Left renal pelvis (tissue), 4 donors: ENCODE results near the gene BRD3. TPM values are rescaled to one million over a fixed set of nuclear protein-coding genes. Genes with fewer than 3 reads are reported as not detected.
"Not testable (repeated sequence)": the region's sequence is repeated elsewhere in the genome, so short reads cannot be mapped to it uniquely, and the experiment has no call there.

ENCODE experiments used
- DNase-seq, 4 donors: peaks; one replicate each; pipeline ENCODE4 v3.0.0-alpha.2; 2013; ENCODE audit warnings: low read depth in 4 of 4, low spot score in 3 of 4
- polyA plus RNA-seq, 4 donors: library from polyadenylated mRNA; unstranded; fragments of 120-200 nt; gene quantifications; one replicate each; pipeline ENCODE4 v1.2.1, GENCODE V29; 2013; ENCODE audit not compliant: insufficient read length in 4 of 4

BRD3 gene
- polyA plus RNA-seq, 4 donors: 42.1 to 52.4 (median 46.0) TPM

DNA sequence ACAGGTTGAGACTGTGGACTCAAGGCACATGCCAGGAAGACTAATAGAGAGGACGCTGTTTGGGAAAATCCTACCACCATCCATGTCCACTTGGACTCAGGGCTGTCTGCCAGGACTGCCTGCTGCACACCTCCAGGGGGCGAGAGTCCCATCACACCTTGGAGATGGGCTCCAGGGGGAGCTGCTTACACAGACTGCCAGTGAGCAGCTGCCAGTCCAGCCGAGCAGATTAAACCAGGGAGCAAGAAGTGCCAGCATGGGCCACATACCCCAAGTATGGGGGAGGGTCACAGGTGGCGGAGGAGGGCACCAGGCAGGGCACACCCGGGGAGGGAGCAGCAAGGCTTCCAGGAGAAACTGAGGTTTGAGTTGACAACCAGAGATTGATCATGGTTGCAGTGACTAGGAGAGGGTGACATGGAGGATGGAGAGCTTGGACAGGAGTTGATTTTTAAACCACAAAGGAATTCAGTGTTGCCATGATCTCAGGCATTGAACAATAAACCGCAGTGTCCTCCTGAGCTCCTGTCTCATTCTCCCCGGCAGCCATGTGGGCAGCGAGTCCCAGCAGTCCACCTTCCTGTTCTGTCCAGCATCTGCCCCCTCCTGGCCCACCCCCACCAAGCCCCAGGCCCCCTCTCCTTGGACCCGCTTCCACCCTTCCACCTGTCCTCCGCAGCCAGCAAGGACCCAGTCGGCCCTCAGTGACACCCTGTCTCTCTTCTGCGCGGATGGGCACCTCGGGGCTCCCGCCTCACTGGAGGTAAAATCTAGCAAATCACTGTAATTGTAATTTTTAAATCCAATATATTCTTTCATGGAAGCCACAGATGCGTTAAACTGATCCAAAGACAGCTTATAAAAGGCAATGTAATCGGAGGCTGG is 72.6 kb downstream of the BRD3 start:
- DNase-seq: no peak

DNA sequence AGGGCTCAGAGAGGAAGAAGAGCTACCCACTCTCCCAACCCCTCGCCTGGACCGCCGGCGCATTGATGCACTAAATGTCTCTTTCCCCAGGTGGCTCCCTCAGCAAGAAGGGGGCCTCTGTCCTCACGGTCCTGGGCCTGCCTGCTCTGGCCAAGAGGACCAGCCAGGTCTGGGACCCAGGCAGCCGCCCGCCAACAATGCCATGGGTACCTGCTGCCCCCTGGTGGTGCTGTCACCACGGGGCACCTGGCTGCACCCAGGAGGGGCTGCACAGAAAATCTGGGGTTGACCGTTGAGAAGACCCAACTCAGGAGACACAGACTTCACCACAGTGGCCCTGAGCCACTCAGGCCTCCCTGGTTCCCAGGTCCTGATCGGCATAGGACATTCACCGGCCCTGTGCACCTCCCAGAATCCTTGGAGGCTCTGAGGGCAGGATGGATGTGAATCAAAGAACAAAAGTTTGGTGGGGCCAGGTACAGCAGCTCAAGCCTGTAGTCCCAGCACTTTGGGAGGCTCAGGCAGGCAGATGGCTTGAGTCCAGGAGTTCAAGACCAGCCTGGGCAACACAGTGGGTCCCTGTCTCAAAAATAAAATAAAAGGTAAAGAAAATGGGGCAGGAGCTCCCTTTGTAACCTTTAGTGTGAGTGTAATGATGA is 73.3 kb downstream of the BRD3 start:
- DNase-seq: no peak

DNA sequence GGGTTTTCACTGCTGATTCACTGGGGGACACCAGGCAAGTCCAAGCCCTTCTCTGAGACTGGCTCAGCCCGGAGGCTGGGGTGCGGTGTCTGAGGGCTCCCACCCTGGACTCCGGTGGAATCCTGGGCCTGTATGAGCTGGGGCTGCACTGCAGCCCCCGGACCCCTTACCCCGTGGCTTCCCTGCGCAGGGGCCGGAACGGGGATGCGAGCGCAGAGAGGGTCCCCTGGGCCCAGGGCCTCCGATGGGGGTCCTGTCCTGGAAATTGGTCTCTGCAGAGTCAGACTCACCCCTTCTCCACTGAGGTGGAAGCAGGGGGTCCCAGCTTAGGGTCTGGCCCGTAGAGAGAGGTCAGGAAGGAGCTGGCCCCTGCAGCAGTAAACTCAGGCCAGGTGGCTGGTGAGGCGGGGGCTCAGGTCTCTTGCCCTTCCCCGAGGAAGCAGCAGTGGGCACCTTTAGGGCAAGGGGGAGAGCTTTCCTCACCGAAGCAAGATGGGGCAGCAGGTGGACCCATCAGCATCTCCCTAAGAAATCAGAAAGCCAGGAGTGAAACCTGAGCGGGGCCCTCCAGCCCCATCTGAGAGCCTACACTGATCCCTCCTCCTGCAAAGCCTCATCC is 74.1 kb downstream of the BRD3 start:
- no peak for DNase-seq

DNA sequence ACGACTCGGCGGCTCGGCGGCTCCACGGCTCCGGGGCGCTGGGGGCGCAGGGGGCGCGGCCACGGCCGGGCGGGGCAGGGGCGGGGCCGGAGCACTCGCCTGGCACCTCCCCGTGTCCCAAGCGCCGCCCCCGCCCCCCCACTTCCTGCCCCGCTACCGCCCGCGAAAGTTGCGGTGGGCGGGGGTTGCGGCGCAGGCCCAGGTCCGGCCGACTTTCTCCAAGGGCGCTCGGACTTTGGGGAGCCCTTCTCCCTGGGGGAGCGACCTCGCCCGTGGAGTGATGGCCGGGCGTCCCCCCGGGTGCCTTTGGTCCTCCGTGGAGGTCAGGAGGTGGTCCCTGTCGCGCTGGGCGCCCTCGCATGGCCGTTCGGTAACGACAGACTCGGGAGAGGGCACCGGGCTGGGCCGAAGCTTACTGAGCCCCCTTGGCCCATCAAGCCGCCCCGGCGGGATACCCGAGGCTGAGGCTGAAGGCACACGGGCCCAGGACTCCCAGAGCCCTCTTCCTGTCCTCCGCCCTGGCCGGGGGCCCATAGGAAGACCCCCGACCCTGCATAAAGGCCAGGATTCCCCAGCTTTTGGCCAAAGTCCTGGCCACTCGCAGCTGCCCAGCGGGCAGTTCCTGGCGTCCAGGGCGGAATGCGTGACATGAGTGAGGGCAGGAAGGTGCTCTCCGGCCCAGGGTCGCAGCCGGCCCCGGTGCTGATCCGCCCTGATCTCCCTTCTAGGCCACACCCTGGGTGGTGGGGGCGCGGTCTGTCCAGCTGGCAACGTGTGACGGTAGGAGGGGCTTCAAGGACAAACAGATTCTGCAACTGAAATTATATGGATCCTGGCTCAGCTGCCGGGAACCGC is 74.8 kb downstream of the BRD3 start:
- no peak for DNase-seq

DNA sequence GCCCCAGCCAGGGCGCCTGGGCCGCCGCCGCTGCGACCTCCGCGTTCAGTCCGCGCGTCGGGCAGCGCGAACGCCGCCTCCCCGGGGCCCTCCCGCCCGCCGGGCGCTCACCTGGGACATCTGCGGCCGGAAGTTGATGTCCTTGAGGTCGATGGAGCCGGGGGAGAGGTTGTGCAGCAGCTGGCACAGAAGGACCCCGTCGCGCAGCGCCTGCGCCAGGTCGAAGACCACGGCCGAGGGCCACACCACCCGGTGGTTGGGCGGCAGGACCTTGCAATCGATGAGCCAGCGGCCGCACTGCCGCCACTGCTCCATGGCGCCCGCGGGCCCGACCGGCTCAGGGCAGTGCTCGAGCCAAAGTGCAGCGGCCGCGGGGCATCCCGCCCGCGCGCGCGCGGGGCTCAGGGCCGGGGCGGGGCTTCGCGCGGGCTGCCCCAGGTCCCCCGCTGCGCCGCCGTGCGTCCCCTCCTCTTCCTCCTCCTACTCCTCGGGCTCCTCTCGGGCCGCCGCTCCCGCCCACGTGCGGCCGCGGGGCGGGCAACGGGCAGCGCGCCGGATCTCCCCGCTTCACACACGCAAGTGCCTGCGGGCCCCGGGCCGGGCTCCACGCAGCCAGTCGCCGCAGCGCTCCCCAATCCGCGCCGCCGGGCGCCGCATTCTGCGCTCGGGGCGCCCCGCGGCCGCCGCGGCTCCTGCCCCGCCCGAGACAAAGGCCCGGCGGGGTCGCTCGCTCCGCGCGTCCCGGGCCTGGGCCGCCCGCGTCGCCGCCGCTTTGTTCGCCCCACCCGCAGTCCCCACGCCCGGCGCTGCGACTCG is 75.7 kb downstream of the BRD3 start, which contains the start of gene VAV2:
Gene VAV2, minus strand, starts transcription at position 361 of the 816 bp plus-strand sequence. Its CDS starts 46 bp downstream, at position 315.
- no peak for DNase-seq

DNA sequence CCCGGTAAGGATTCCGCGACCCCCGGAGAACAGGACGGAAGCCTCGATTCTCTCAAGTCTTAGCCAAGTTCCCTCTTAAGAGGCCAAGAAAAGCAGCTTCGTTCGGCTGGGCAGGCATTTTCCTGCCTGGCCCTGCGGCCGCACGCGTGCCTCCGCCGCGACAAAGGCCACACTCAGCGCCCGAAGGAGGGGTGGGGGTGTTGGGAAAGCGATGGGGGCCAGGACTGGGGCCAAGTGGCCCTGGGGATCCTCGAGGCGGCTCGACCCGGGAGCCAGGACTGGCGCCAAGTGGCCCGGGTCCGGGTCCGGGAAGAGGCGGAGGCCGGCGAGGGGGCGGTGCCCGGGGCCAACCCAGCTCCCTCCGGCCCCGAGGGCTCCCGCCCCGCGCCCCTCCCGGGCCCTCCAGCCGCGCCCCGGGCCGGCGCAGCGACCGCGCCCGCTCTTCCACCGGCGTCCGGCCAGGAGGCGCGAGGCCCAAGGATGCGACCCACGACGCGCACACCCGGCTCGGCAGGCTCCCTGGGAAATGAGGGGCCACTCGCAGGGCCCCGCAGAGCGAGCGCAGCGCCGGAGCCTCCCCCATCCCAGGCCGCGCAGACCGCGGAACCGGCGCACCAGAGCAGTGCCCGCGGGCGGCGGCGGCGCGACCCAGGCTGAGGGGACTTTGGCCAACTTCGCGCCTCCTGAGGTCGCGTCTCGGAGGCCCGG is 76.5 kb downstream of the BRD3 start:
- no peak for DNase-seq

DNA sequence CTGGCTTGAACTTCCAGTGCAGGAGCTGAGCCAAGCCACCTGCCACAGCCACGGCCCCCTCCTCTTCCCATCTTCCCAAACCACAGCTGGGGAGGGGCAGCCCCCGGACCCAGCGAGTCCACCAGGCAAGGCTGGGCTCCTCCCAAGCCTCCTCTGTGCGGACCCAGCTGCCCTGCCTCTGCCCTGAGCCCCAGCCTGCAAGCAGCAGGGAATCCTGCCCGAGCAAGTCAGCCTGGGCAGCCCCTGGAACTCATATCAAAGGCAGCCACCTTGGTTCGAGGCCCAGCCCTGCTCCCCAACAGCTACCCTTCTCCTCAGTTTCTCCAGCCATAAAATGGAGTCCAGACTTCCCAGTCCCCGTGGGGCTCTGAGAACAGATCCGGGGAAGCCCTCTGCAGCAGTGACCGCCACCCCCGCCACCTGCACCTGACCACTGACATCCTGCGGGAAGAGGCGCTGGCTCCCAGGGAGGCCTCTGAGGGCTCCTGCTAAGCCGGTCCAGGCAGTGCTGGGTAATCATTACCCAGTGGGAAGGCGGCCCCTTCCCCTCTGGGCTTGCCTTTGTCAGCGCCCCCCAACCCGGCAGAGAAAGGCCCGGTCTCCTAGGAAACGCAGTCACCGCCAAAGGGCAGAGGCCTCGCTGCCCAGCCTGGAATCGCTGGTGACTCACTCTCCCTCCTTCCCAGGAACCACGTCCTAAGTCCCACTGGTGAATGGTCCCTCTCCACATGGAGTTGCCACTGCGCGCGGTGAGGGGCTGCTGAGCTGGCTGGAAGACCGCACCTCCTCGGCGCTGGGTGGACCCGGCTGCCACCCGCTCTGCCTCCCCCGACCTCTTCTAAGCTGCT is 77.2 kb downstream of the BRD3 start:
- peak in 3 of 4 donors; percentile 64 to 71 (median 71) for DNase-seq

DNA sequence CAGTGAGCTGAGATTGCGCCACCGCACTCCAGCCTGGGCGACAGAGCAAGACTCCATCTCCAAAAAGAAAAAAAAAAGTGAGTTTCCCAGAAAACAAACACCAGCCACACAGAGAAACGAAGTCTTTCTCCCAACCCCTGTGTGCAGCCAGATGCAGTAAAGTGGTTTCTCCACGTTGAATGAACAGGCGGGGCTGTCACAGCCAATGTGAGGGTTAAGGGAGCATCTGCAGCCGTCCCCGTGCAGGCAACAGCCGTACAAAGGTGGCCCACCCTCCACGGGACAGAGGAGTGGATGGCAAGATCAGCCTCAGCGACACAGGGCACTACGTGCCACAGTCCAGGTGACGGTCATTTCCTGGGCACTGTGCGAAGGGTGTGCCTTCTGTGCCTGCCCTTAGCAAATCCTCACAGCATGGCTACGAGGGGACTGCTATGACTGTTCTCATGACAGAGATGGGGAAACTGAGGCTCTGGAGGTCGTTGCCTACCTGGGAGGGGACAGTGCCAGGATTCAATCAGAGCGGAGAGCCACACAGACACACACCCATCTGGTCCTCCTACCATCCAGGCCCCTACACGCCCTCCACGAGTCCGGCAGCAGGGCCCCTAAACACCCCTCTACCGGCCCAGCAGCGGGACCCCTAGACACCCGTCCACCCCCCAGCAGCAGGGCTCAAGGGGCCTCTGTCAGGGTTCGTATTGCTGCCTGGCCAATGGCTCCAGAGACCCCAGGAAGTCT is 78.0 kb downstream of the BRD3 start:
- no peak for DNase-seq

DNA sequence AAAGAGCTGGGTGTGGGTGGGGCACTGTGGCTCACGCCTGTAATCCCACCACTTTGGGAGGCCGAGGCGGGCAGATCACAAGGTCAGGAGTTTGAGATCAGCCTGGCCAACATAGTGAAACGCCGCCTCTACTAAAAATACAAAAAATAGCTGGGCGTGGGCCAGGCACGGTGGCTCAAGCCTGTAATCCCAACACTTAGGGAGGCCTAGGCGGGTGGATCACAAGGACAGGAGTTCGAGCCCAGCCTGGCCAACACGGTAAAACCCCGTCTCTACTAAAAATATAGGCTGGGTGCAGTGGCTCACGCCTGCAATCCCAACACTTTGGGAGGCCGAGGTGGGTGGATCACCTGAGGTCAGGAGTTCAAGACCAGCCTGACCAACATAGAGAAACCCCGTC is 79.1 kb downstream of the BRD3 start:
- DNase-seq: not testable (repeated sequence)

DNA sequence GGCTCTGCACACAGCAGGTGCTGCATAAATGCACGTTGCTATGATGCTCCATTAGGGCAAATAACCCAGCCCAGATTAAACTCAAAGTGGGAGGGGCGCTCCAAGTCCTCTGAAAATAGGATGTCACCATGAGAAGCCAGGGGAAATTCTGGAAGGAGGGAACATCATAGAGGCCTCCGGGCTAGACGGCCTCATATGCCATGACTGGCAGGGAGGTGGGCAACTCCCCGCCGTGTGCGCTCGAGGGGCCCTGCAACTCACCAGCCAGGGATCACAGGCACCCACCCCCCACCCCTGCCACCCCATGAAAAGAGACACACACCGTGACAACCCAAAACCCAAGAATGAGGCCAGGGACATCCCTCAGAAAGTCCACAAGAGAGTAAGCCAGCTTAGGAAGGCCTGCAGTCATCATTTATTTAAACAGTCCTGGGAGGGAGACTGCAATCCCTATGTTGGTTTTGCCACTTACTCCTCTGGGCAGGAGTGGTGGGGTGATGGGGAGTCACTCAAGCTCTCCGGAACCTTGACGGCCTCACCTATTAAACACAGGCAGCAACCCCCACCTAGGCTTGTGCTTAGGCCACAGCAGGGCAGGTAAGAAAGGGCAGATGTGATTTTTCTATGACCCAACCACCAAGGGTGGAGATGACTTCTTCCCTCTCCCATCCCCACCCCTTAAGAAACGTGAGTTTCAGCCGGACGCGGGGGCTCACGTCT is 79.7 kb downstream of the BRD3 start:
- no peak for DNase-seq

DNA sequence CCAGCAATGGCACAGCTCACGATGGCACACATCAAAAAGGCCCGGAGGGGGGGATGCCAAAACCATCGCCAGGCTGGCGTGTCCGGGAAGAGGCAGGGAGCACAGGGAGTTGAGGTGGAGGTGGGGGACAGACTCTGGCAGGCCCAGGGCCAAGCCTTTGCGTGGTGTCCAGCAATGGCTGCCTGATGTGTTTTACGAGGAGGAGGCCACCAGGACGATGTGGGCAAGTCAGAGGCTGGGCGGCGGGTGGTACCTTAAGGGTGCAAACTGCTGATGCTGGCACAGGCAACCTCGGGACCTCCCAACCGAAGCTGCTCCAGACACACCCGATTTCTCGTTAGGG is 80.4 kb downstream of the BRD3 start:
- DNase-seq: no peak

DNA sequence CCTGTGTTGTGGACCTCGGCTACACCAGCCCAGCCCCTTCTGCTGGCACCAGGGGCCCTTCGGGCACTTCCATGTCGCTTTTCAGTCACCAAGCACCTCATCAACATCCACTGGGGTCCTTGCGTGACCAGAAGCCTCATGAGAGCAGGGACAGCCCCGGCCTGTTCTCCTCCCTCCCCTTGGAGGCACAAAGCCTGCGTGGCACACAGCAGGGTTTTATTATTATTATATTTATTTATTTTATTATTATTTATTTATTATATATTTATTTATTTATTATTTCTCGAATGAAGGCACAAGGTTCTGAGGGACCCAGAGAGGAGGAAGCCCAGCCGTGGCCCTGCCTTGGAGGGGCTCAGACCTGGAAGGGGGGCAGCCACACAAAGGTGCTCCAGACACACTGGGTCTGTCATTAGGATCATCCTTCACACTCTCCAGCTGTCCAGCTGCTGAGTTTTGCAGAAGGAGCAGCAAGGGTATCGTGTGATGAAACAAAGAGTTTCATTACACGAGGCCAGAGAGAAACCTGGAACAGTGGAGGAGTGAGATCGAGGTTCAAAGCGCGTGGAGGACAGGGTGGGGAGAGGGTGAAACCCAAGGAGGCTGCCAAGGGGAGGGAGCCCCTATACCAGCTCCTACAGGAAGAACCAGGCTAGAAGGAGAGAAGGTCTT is 80.9 kb downstream of the BRD3 start:
- DNase-seq: no peak

DNA sequence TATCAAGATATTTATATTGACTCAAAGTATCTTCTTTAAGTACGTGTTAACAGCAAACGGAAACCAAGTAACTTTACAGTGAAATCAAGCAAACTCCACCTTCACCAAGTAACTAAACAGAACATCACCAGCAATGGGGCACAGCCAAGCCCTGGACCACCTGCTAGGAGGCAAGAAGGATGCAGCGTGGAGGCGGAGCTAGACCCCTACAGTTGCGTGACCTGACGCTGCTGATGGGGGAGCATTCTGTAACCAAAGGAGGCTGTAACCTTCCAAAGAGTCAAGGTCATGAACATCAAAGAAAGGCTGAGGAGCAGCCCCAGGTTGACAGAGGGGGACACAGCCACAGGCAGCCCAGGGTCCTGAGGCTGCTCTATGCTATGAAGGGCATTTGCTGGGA is 81.8 kb downstream of the BRD3 start:
- DNase-seq: no peak

DNA sequence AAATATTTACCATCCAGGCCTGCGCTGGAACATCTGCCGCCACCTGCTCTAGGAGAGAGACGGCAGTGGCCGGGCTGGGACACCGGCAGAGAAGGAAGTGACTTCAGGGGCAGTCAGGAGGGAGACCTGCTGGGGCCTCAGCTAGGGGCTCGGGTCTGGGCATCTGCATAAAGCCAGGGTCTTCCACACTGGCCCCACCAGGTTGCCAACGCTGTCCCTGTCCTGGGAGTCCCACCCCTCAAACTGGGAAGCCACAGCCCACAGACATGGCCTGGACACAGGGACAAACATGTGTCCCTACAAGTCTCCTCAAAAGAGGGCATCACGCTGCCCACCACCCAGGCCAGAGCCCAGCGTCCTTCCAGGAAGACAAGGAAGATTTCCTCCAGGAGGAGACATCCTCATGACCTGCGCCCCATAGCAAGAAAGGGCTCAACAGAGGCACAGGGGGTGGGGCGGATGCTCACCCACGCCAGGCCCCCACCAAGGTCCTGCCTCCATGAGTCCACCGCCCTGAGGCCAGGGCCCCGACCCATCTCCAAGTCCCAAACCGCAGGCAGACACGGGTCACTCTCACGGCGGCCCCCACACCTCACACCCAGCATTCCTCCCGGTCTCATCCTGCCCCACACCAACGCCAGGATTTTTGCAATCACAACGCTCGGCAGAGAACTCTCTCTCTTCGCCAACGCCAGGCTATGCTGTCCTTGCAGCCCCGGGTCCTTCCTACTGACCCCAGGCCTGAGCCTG is 84.7 kb downstream of the BRD3 start:
- DNase-seq: no peak

DNA sequence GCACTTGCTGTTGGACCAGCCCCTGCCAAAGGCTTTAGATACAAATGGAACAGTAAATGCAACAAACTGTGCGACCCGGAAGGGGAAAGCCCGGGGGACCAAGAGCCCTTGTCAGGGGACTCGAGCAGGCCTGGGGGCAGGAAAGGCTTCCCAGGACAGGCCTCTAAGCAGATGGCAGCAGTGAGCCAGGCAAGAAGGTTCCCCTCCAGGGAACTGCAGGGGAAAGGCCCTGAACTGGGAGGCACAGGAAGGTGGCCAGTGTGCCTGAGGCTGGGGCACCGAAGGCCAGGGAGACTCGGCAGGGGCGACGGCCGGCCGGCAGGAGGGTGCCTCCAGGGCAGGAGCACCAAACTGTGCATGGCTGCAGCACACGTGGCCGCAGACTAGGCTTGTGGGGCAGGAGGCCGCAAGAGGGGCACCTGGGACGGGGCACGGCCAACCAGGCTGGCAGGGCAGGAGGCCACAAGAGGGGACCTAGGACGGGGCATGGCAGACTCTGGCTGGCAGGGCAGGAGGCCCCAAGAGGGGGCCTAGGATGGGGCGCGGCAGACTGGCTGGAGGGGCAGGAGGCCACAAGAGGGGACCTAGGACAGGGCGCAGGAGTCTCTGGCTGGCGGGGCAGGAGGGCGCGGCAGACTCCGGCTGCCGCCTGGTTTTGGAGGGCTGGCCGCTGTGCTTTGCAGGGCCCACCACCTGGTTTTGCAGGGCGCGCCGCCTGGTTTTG is 85.7 kb downstream of the BRD3 start:
- no peak for DNase-seq
